Esophagus muscularis mucosa (tissue), 4 donors: Measurements from ENCODE around the gene UBE2E2.

Experiments
- CTCF ChIP-seq, 3 experiments: fragments of 200-600 bp in 2 of 3; fragments of 450-650 bp in 1 of 3; sonication (generic) in 2 of 3; IDR thresholded peaks; one replicate each; pipeline ENCODE4 v1.5.1; 2017 to 2019; ENCODE audit warnings: antibody characterized with exemption in 3 of 3, mild to moderate bottlenecking in 2 of 3, moderate library complexity in 1 of 3
- EP300 ChIP-seq: sonication (generic); formaldehyde crosslinking; IDR thresholded peaks from one replicate; pipeline ENCODE4 v1.6.1; 2017; ENCODE audit warnings: antibody characterized with exemption
- POLR2A ChIP-seq: fragments of 450-650 bp; IDR thresholded peaks from one replicate; pipeline ENCODE4 v1.6.1; 2017; ENCODE audit warnings: antibody characterized with exemption, moderate library complexity, mild to moderate bottlenecking, low read depth
- POLR2AphosphoS5 ChIP-seq, 2 donors: sonication (generic); formaldehyde crosslinking; IDR thresholded peaks; one replicate each; pipeline ENCODE4 v1.6.1; 2017; ENCODE audit warnings: antibody characterized with exemption in 2 of 2

- TF ChIP-seq POLR2A (no peak), EP300 (no peak), CTCF (IDR thresholded peaks at IDR 0.05) (no peak), POLR2AphosphoS5 (IDR thresholded peaks at IDR 0.05) (no peak)
Measured at GRCh38 chr3:23390446-23390845, 187.3 kb downstream of the UBE2E2 start.
